ENCODE results near the gene SYDE2.
"Not testable (repeated sequence)": the region's sequence is repeated elsewhere in the genome, so short reads cannot be mapped to it uniquely, and the experiment has no call there.

Gene SYDE2, protein sequence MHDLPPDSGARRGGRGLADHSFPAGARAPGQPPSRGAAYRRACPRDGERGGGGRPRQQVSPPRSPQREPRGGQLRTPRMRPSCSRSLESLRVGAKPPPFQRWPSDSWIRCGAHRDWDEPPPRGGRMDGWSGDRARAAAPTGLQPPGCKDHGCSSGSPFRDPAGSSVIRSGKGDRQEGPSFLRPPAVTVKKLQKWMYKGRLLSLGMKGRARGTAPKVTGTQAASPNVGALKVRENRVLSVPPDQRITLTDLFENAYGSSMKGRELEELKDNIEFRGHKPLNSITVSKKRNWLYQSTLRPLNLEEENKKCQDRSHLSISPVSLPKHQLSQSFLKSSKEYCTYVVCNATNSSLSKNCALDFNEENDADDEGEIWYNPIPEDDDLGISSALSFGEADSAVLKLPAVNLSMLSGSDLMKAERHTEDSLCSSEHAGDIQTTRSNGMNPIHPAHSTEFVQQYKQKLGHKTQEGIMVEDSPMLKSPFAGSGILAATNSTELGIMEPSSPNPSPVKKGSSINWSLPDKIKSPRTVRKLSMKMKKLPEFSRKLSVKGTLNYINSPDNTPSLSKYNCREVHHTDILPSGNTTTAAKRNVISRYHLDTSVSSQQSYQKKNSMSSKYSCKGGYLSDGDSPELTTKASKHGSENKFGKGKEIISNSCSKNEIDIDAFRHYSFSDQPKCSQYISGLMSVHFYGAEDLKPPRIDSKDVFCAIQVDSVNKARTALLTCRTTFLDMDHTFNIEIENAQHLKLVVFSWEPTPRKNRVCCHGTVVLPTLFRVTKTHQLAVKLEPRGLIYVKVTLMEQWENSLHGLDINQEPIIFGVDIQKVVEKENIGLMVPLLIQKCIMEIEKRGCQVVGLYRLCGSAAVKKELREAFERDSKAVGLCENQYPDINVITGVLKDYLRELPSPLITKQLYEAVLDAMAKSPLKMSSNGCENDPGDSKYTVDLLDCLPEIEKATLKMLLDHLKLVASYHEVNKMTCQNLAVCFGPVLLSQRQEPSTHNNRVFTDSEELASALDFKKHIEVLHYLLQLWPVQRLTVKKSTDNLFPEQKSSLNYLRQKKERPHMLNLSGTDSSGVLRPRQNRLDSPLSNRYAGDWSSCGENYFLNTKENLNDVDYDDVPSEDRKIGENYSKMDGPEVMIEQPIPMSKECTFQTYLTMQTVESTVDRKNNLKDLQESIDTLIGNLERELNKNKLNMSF

DNA sequence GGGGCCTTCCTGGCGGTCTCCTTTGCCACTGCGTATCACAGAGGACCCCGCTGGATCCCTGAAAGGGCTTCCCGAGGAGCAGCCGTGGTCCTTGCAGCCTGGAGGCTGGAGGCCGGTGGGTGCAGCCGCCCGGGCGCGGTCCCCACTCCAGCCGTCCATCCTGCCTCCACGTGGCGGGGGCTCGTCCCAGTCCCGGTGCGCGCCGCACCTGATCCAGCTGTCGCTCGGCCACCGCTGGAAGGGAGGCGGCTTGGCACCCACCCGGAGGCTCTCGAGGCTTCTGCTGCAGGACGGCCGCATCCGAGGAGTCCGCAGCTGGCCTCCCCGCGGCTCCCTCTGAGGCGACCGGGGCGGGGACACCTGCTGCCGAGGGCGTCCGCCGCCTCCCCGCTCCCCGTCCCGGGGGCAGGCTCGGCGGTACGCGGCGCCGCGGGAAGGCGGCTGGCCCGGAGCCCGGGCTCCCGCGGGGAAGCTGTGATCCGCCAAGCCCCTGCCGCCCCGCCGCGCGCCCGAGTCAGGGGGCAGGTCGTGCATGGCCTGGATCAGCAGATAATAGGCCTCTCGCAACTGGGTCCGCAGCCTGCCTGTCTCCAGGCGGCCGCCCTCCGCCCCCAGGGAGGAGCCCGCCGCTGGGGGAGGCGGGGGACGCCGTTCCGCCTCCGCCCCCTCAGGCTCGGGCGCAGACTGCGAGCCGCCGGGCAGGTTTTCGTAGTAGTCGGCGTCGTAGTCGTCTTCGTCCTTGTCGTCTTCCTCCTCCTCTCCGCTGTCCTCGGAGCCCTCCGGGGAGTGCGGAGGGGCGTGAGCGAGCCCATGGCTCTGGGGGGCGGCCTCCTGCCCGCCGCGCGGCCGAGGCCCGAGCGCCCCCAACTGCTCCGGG, at the start of gene SYDE2:
Gene SYDE2 (minus strand): TSS at position 554 of the 877 bp plus-strand sequence. CDS start 20 bp downstream, at position 534.
- DNase-seq = no peak

DNA sequence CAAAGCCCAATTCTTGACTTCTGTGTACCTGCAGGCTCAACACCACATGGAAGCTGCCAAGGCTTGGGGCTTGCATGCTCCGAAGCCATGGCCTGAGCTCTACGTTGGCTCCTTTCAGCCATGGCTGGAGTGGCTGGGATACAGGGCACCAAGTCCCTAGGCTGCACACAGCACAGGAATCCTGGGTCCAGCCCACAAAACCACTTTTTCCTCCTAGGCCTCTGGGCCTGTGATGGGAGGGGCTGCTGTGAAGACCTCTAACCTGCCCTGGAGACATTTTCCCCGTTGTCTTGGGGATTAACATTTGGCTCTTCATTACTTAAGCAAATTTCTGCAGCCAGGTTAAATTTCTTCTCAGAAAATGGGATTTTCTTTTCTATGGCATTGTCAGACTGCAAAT, 48.2 kb upstream of the SYDE2 start:
- not testable (repeated sequence) for DNase-seq

DNA sequence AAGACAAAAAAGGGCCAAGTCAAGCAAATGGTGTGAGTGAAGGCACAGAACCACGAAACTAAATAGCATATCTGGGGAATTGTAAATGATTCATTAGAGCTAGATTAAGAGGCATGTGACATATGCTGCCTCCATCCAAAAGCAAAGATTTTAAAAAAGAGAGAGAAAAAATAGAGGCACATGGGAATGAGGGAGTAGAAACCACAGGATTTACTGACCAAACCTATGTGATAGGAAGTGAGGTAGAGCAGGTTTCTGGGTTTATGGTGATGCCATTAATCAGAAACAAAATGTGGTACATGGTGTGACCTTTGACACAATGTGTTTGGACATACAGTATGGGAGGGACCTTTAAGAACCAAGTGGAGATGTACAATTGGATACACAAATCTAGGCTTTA, 45.1 kb upstream of the SYDE2 start:
- no peak for DNase-seq

DNA sequence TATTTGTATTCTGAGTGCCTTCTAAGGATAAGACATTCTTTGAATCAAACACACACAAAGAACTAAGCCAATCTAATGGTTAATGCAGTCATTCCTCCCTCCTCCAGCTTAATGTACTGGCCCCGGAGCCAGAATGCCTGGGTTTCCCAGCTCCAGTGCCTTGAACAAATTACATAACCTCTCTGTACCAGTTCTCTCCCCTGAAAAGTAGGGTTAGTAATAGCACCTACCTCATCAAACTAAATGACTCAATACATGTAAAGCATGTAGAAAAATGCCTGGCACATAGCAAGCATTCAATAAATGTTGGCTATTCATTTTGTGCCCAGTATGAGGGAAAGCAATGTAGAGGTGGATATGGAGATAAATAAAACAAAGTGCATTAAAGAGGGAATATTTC, 44.6 kb upstream of the SYDE2 start:
- DNase-seq = no peak

DNA sequence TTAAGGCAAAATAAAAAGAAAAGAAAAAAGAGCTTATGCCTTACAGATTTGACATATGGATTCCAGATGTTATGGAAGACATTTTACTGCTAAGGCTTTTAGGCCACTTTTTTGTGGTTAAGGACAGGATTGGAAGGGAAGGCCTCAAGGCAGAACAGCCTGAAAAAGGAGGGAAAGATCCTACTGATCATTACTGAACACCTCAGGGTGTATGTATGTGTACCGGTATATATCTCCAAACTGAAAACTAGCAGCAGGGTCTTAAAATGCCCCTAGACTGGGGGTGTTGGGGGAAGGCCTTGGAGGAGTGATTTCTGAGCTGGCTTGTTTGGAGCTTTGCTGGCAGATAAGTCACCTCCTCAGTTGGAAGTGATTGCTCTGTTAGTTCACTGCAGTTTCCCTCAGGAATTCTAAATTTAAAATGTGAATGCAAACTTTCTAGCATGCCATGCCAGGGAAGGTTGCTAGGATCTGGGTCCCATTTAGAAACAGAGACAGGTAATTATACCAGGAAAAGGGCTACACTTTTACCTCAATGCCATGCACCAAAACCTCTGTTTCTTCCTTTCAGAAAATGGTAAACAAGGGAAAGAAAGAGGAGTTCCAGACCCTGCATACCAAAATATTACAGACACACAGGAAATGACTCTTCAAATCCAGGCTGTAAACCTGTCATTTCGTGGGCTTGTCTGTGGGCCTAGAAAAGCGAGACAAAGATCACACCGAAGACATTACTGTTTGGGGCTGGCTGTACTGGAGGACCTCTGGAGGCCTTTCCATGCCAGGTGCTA, 43.6 kb upstream of the SYDE2 start:
- no peak for DNase-seq

DNA sequence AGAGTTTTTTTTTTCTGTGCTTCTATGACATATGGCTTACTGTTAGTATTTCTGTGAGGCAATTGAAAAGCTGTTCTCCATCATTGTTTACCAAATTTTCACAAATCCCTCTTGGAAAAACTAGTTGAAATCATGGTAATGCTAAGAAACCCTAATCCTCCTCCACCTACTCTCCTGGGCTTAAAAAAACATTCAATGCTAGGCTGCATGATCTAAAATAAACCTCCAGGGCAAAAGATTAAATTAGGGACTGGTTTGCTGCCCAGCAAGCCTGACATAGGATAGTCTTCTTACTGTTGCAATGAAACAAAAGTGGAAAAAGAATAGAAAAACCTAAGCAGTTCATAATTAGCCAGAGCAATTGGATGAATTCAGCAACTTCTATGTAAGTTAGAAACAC, 42.6 kb upstream of the SYDE2 start:
- no peak for DNase-seq

DNA sequence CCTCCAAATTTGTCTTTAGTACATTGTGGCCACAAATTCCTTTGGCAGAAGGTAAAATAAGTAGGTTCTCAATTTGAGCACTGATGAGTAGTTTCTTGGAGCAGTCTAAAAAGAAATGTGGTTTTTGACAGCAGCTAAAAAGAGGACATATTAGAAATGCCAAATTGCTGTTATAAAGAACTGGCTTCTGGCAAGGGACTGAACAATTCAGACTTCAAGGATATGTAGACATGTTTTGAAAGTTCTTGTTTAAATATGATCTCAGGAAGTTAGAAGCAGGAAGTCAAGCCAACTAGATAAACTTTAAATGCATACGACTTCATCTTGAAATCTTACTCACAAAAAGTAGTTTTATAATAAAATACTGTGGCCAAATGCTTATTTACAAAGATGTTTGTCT, 39.8 kb upstream of the SYDE2 start:
- no peak for DNase-seq

DNA sequence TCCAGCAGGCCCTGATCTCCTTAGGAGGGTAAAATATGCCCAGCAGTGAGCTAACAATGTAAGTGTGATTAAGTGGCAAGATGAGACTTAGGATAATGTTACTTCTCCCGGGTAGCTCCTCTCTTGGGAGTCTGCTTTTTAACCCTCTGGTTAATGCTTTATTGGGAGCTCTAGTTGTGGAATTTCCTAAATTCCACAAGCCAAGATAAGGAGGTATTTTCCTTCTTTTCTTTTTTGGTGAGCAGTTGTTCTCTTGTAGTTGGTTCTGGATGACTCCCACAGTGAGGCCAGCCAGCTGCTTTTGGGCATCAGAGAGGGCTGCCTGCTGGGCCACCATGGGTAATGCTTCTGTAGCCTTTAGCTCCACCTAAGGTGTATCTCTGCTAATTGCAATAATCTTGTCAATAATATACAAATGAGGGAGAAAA, 39.4 kb upstream of the SYDE2 start:
- no peak for DNase-seq

DNA sequence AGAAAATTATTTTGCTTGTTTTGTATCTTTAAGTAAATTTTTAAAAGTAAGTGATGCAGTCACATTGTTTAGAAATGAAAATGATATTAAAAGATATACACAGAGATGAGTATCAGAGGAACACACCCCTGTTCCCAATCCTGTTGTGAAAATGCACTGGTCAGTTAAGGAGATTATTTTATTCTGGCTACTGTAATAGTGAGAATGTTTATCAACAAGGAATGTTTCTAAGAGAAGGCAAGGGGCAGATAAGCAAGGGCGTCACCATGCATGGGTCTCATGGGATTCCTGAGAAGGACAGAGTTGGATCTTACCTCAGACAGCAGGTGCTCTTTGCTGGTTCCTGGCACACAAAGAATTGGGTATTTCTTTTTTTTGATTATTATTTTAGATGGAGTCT, 36.8 kb upstream of the SYDE2 start:
- no peak for DNase-seq

DNA sequence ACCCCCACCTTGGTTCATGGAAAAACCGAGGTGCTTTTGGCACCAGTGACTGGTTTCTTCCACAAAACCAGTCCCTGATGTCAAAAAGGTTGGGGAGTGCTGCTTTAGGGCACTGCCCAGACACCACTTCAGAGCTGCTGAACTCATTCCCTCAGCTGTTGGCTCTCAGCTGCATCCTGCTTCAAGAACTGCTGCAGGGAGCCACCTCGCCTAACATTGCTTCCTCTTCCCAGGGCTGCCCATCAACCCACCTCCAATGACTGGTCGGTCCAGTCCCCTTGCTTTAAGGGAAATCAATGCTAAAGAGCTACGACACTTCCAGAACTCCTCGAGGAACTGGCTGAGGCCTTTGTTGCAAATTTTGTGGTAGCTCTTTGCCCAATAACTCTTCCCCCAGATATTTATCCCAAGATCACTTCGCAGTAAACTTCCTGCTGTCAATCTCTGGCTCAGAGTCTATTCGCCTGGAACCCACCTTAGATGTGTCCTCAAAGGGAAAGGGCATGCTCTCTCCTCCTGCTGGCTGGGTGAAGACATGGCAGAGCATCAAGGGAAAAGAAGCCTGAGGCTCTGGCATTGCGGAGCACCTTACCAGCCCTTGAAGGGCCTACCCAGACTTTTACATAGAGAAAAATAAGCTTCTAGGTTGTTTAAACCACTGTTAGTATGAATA, 29.6 kb upstream of the SYDE2 start:
- no peak for DNase-seq

DNA sequence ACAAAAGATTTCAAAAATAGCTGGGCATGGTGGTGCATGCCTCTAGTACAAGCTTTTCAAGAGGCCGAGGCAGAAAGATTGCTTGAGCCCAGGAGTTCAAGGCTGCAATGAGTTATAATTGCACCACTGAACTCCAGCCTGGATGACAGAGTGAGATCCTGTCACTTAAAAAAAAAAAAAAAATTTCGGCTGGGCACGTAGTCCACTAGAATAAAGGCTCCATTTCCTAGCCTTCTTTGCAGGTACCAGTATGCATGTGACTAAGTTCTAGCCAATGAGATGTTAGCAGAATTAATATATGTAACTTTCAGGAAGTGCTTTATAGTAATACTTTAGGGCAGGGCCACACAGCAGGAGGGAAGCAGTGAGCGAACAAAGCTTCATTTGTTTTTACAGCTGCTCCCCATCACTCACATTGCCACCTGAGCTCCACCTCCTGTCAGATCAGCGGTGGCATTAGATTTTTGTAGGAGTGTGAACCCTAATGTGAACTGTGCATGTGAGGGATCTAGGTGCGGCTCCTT, 28.8 kb upstream of the SYDE2 start:
- no peak for DNase-seq

DNA sequence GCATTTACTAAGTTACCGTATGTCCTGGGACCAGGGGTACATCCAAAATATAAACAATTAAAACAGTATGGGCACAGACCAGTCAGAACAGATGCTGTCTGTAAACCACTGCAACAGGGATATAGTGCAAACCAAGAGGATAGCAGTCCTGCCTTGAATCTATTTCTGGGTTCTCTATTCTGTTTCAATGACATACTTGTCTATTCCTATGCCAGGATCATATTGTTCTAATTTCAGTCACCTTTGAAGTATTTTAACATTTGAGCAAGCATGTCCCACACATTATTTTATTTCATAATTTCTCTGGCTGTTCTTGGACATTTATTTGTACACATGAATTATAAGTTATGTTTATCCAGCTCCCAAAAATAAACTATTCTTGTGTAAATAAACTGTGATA, 28.2 kb upstream of the SYDE2 start:
- DNase-seq = no peak

DNA sequence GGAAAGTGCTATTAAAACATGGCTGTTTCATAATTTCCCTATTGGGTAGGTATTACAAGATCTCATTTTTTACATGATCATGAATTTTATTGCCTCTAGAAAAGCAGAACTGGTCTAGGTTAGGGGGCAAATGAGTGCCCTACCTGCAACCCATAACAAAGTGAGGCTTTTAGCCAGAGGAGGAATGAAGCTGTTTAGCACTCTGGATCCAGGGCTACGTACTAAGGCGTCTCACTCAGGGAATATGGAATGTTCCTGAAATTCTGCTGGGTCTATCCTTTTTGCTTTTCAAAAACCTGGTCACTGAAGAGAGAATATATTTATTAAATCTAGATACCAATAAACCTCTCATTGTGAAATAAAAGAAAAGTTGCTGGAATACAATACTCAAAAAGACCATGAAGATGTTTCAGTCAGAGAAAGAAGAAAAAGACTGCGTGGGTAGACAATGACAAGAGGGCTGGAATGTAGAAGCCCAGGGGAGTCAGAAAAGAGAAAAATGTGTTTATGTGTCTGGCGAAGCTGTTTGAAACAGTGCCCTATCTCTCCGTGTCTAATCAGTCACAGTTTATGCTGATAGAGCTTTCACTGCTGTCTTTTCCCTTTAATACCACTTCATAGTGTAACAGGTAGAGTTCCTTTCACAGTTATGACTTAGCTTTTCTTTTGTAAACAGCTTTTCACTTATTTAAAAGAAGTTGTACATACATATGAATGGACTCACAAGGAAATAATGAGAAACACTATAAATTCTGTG, 25.0 kb upstream of the SYDE2 start:
- no peak for DNase-seq

DNA sequence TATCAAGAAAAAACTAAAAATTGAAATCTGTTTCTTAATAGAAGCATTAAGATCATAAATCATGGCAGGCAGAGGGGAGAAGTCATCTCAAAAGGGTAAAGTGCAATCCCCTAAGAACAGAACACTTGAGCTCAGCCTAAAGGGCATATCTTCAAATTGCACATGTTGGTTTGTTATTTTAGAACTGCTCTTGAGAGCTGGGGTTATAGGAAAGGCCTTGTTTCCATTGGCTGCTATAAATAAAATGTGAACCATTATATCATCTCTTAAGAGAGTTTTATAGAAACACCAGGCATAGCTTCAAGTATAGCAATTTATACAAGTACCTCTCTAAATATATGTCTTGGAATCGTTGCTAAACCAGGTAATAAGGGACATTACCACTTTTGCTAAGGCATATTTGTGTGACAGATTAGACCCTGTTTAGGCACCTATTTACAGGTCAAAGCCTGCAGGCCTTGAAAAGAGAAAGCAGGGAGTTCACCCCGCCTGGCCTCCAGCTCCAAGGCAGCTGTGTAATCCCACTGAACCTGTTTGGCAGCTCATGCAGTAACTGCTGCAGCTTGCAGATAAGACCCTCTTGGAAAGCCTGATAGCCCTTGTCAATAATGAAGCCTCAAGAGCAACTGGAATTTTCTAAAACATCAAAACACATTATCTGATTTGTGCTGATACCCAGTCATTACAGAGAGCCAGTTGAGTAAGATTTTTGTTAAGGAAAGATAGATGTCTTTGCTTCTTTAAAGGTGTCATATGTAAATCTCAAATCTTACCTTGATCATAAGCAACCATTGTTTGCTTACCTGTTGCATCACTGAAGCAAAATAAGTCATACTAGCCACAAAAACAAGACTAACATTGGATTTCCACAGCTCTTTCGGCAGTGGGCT, 24.2 kb upstream of the SYDE2 start:
- no peak for DNase-seq

DNA sequence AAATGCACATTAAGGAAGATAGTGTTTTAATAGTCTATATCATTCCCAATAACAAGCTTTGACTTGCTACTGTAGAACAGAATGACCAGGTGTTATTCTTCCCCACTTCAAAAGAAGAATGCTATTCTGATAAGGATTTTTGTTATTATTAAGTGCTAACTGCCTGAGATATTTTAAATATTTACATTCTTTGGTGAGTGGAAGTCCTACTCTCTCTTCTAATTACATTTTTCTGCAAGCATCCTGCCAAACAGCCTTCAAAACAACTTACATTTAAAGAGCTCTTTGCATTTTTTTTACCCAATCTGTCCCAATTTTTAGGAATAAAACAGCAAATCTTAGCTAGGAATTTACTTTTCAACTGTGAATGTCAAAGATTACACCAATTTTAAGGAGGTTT, 23.5 kb upstream of the SYDE2 start:
- no peak for DNase-seq

DNA sequence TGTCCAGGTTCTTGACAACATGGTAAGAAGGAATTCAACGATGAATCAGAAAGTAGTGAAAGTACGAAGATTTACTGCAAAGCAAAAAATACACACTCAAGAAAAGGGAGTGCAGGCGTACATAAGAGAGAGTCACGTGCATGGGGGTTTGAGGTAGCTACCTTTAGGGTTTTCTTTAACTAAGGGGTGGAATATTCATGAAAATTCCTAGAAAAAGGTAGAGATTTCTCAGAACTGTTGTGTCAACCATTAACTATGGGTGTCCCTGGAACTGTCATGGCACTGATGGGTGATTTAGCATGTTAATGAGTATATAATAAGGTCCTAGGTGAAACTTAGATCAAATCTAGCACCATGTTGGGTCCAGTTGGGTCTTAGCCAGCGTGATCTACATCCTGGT, 22.5 kb upstream of the SYDE2 start:
- DNase-seq = no peak

DNA sequence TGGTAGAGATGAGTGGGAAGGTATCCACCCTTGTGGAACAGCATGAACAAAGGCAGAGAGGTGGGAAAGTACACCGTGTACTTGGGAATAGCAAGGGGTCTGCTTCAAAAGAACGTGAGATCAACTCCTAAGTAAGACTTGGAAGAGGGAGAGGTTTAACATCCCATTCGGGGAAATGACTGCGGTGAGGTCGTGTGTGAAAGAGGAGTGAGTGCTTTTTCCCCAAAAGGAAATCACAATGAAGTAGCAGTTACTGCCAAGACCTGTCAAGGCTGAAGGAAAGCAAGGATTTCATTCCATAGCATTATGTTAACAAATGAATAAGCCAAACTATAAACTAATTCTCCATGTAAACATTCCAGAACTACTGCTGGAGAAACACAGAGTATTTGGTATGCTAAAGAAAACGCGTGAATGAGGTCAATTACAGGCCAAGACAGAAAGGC, 20.0 kb upstream of the SYDE2 start:
- no peak for DNase-seq

DNA sequence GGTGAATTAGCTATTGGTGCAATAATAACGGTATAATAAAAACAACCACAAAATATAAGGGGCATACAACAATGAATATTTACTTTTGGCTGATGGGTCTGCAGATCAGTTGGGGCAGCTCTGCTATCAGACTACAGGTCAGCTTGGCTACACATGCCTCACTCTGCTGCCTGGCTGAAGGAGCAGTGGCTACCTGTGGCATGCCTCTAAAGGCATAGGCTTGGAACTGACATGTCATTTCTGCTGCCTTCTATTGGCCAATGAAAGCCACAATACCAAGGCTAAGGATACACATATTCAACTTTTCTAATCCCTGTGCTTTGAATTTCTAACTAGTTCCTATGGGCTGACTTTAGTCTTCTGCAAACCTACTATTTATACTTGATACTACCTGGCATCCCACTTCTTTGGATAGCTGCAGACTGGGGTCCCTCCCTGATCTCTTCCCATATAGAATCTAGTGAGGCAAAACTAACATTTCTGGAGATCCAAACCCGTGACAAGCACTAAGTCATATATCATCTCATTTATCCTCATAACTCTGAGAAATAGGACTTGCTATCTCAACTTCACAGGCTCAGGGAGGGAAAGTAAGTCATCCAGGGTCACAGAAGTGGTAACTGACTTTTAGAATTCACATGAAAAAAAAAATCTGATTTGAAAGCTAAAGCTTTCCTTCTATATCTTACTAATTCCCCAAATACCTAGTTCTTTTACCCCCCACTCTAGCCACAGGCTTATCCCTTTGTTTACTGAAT, 19.2 kb upstream of the SYDE2 start:
- DNase-seq = no peak
